Neural cell (in vitro differentiated cells): ENCODE results near the gene IKZF1.

Experiments
- CTCF ChIP-seq: fragments of 450-650 bp; IDR thresholded peaks from 2 replicates; pipeline ENCODE4 v1.5.1; 2014; ENCODE audit warnings: antibody characterized with exemption, mild to moderate bottlenecking, moderate library complexity; ENCODE audit not compliant: poor library complexity, severe bottlenecking
- EP300 ChIP-seq: fragments of 450-650 bp; conservative IDR thresholded peaks from 2 replicates; pipeline ENCODE4 v1.6.1; 2014; ENCODE audit warnings: antibody characterized with exemption, mild to moderate bottlenecking, moderate library complexity; ENCODE audit not compliant: poor library complexity, severe bottlenecking
- EZH2 ChIP-seq: fragments of 200-600, 300-800 bp; shearing (Covaris generic), sonication (generic); IDR thresholded peaks from 2 replicates; pipeline ENCODE4 v1.6.1; 2014; ENCODE audit warnings: antibody characterized with exemption, low read length, borderline replicate concordance, mild to moderate bottlenecking; ENCODE audit not compliant: insufficient read depth, poor library complexity, severe bottlenecking
- POLR2AphosphoS5 ChIP-seq: IDR thresholded peaks from 2 replicates; pipeline ENCODE4 v1.6.1; 2012
- RAD21 ChIP-seq: fragments of 450-650 bp; conservative IDR thresholded peaks from 2 replicates; pipeline ENCODE4 v1.6.1; 2014; ENCODE audit warnings: antibody characterized with exemption, mild to moderate bottlenecking, moderate library complexity
- REST ChIP-seq: IDR thresholded peaks from 2 replicates; pipeline ENCODE4 v1.6.1; 2012; ENCODE audit warnings: borderline replicate concordance
- SMC3 ChIP-seq: fragments of 450-650 bp; conservative IDR thresholded peaks from 2 replicates; pipeline ENCODE4 v1.6.1; 2014; ENCODE audit warnings: antibody characterized with exemption, mild to moderate bottlenecking, moderate library complexity; ENCODE audit not compliant: poor library complexity
- TAF1 ChIP-seq: IDR thresholded peaks from 2 replicates; pipeline ENCODE4 v1.6.1; 2012; ENCODE audit warnings: low read depth

- TF ChIP-seq POLR2AphosphoS5 (no peak), CTCF (no peak), REST (no peak), EP300 (no peak), SMC3 (no peak), RAD21 (no peak), TAF1 (no peak), EZH2 (no peak)
These were observed 55.7 kb downstream of the IKZF1 start for GRCh38 chr7:50359995-50360925.
